Neuron (in vitro differentiated cells): ENCODE results near the gene GPX4.

ENCODE experiments used
- H2AFZ ChIP-seq: one replicate; pipeline ENCODE4 v1.6.1; 2013; ENCODE audit warnings: low read depth, mild to moderate bottlenecking, inconsistent platforms, low read length, moderate library complexity
- H3K27me3 ChIP-seq: one replicate; pipeline ENCODE4 v1.6.1; 2013; ENCODE audit warnings: low read length; ENCODE audit not compliant: insufficient read depth
- H3K36me3 ChIP-seq: one replicate; pipeline ENCODE4 v1.6.1; 2013; ENCODE audit warnings: low read length; ENCODE audit not compliant: insufficient read depth
- H3K4me1 ChIP-seq: one replicate; pipeline ENCODE4 v1.6.1; 2013; ENCODE audit warnings: low read length; ENCODE audit not compliant: insufficient read depth
- H3K4me3 ChIP-seq: 2 replicates; pipeline ENCODE4 v1.5.1; 2013; ENCODE audit warnings: mild to moderate bottlenecking, low read length, moderate library complexity
- H3K9me3 ChIP-seq: one replicate; pipeline ENCODE4 v1.6.1; 2013; ENCODE audit warnings: low read length

Gene GPX4, protein sequence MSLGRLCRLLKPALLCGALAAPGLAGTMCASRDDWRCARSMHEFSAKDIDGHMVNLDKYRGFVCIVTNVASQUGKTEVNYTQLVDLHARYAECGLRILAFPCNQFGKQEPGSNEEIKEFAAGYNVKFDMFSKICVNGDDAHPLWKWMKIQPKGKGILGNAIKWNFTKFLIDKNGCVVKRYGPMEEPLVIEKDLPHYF

DNA sequence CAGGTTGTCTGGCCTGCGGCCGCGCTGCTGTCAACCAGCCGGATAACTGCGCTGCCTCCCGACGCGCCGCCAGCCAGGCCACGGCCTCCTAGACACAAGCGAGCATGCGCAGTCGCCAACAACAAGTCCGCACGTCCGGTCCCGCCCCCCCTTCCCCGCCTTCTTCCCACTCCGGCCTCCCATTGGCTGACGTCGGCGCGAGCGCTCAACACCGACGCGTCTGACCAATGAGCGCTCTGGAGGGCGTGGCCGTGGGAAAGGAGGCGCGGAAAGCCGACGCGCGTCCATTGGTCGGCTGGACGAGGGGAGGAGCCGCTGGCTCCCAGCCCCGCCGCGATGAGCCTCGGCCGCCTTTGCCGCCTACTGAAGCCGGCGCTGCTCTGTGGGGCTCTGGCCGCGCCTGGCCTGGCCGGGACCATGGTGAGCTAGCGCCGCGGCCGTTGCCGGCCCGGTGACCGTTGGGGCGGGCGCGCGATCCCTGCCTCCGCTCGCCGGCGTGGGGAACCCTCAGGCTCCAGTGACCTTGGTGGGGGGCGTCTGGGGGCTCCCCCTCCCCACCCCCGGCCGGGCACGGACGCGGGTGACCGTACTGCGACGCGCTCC lies at the start of gene GPX4:
Gene GPX4 (plus strand): TSS at position 287 of the 603 bp plus-strand sequence. CDS start 50 bp downstream, at position 337.
- Histone ChIP-seq H3K9me3 (no peaks in the 10 kb centered on the region), H3K4me3 (peak within 1 kb of the TSS; percentile 52), H2AFZ (no peak within 1 kb of the TSS), H3K4me1 (peaks cover 25% of the 10 kb centered on the region), H3K27me3 (no peaks in the 10 kb centered on the region), H3K36me3 (peaks cover 23% of the 10 kb centered on the region)

DNA sequence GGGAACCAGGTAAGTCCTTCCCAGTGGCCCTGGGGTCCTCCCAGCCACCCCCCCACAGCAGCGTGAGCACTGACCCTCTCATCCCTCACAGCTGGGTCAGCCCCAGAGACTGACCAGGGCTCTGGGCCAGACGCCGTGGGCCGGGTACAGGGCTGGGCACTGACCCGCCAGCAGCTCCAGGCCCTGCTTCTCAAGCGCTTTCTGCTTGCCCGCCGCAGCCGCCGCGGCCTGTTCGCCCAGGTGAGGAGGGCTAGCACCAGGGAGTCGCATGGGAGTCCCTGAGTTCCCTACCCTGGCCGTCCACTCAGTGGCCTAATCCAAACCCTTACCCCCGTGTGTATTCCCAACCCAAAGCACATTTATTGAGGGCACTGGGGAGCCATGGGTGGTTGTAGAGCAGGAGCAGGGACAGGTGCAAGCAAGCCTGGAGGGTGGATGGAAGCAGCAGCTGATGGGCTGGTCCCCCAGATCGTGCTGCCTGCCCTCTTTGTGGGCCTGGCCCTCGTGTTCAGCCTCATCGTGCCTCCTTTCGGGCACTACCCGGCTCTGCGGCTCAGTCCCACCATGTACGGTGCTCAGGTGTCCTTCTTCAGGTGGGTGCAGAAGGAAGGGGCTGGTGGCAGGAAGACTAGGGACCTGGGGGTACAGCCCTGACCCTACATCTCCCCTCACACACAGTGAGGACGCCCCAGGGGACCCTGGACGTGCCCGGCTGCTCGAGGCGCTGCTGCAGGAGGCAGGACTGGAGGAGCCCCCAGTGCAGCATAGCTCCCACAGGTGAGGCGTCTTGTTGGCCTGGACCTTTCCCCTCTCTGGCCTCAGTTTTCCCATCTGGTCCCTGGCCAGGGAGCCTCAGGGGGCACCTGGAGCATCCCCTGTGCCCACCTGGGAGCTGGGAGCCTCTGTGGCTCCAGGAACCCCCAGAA lies 49.4 kb upstream of the GPX4 start:
- no peak overlapping the region for H2AFZ ChIP-seq
- no peaks in the 10 kb centered on the region for H3K36me3 ChIP-seq
- H3K9me3 ChIP-seq: peaks cover 3% of the 10 kb centered on the region
- no peaks in the 10 kb centered on the region for H3K27me3 ChIP-seq
- no peak overlapping the region for H3K4me3 ChIP-seq
- no peaks in the 10 kb centered on the region for H3K4me1 ChIP-seq

DNA sequence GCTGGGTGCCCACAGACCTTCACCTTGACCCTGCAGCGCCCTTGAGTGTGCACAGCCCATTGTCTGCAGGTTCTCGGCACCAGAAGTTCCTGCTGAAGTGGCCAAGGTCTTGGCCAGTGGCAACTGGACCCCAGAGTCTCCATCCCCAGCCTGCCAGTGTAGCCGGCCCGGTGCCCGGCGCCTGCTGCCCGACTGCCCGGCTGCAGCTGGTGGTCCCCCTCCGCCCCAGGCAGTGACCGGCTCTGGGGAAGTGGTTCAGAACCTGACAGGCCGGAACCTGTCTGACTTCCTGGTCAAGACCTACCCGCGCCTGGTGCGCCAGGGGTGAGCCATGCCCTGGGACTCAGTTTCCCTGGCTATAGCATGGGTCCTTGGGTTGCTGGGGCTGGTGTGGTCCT lies 48.8 kb upstream of the GPX4 start:
- peaks cover 3% of the 10 kb centered on the region for H3K9me3 ChIP-seq
- H3K4me1 ChIP-seq: no peaks in the 10 kb centered on the region
- no peaks in the 10 kb centered on the region for H3K27me3 ChIP-seq
- no peak overlapping the region for H2AFZ ChIP-seq
- no peak overlapping the region for H3K4me3 ChIP-seq
- no peaks in the 10 kb centered on the region for H3K36me3 ChIP-seq

DNA sequence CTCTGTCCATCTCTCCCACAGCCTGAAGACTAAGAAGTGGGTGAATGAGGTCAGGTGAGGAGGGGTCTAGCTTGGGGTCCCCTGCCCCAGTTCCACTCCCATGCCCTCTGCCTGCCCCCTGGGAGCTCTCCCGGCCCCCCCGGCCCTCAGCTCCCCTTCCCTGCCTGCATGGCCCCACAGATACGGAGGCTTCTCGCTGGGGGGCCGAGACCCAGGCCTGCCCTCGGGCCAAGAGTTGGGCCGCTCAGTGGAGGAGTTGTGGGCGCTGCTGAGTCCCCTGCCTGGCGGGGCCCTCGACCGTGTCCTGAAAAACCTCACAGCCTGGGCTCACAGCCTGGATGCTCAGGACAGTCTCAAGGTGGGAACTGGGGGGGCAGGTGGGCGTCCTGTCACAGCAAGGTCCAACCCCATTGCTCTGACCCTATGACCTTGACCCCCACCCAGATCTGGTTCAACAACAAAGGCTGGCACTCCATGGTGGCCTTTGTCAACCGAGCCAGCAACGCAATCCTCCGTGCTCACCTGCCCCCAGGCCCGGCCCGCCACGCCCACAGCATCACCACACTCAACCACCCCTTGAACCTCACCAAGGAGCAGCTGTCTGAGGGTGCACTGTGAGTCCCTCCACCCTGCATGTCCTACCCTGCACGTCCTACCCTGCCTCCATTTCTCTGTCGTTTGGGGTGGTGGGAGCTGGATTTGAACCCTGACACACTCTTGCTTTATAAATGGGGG lies 47.7 kb upstream of the GPX4 start:
- Histone ChIP-seq H3K36me3 (no peaks in the 10 kb centered on the region), H3K4me3 (no peak overlapping the region), H3K9me3 (peaks cover 3% of the 10 kb centered on the region), H3K27me3 (no peaks in the 10 kb centered on the region), H3K4me1 (no peaks in the 10 kb centered on the region), H2AFZ (no peak overlapping the region)

DNA sequence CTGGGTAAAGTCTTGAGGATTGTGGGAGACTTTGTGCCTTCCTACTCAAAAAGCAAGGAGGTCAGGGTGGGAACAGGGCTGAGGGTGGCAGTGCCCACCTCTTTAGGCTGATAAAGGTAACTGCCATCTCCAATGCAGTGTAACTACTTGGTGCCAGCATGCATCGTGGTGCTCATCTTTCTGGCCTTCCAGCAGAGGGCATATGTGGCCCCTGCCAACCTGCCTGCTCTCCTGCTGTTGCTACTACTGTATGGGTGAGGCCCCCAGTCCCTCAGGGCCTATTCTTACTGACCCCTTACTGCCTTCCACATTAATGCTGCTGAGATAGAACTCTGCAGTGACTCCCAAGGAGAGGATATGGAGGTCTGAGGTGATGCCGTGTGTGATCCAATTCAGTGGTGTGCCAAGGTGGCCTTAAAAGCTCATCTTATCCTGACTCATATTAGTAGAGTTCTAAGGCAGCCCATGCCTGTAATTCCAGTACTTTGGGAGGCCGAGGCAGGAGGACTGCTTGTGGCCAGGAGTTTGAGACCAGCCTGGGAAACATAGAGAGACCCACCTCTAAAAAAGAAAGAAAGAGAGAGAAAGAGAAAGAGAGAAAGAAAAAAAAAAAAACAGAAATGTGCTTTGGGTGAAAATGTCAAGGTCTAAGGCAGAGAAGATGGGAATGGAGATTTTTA lies 46.5 kb upstream of the GPX4 start:
- Histone ChIP-seq H3K36me3 (no peaks in the 10 kb centered on the region), H3K9me3 (no peaks in the 10 kb centered on the region), H2AFZ (no peak overlapping the region), H3K4me3 (no peak overlapping the region), H3K27me3 (no peaks in the 10 kb centered on the region), H3K4me1 (no peaks in the 10 kb centered on the region)

DNA sequence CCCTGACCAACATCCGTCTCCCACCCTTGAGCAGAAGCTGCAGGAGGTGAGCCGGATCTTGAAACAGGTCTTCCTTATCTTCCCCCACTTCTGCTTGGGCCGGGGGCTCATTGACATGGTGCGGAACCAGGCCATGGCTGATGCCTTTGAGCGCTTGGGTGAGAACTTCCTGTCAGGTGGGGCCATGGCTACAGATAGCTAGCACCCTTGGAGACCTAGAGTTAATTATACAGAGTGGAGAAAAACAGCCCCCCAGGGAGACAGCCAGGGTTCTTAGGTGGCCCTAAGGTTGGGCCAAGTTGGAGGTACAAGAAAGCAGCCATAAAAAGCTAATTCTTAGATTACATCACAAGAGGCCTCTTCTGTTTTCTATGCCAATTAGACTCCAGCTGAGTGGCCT lies 45.7 kb upstream of the GPX4 start:
- Histone ChIP-seq H3K9me3 (no peaks in the 10 kb centered on the region), H3K4me1 (no peaks in the 10 kb centered on the region), H2AFZ (no peak overlapping the region), H3K36me3 (no peaks in the 10 kb centered on the region), H3K27me3 (no peaks in the 10 kb centered on the region), H3K4me3 (no peak overlapping the region)

DNA sequence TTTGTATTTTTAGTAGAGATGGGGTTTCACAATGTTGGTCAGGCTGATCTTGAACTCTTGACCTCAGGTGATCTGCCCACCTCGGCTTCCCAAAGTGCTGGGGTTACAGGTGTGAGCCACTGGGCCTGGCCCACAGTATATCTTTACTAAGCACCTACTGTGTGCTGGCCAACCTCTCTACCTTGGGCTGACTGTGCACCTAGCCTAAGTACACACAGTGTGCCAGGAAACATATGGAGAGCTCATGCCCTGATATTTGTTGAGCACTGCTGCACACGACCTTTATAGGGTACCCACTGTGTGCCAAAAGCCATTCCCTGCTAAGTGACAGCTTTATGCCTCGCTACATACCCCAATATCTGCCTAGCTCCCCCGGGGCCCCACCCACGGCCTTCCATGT lies 43.1 kb upstream of the GPX4 start:
- H3K4me1 ChIP-seq: peaks cover 6% of the 10 kb centered on the region
- no peaks in the 10 kb centered on the region for H3K36me3 ChIP-seq
- H3K27me3 ChIP-seq: peaks cover 6% of the 10 kb centered on the region

DNA sequence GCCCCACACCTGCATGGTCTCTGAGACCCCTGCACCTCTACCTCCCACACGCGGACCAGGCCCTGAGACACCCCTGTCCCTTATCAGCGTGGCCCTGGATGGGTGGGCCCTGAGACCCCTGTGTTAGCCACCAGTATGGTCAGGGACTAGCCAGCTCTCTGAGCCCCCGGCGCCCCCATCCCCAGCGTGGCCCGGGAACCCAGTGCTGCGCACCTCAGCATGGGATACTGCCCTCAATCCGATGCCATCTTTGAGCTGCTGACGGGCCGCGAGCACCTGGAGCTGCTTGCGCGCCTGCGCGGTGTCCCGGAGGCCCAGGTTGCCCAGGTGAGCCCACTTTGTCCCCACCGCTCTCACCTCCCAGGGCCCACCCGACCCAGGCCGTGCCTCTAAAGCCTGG lies 41.8 kb upstream of the GPX4 start:
- Histone ChIP-seq H3K9me3 (no peaks in the 10 kb centered on the region), H2AFZ (no peak overlapping the region), H3K27me3 (peaks cover 16% of the 10 kb centered on the region), H3K36me3 (no peaks in the 10 kb centered on the region), H3K4me1 (peaks cover 14% of the 10 kb centered on the region), H3K4me3 (no peak overlapping the region)

More for the DNA sequence above, 43.1 kb upstream of the GPX4 start:
- H3K9me3 ChIP-seq: no peaks in the 10 kb centered on the region
- no peak overlapping the region for H3K4me3 ChIP-seq
- H2AFZ ChIP-seq: no peak overlapping the region

DNA sequence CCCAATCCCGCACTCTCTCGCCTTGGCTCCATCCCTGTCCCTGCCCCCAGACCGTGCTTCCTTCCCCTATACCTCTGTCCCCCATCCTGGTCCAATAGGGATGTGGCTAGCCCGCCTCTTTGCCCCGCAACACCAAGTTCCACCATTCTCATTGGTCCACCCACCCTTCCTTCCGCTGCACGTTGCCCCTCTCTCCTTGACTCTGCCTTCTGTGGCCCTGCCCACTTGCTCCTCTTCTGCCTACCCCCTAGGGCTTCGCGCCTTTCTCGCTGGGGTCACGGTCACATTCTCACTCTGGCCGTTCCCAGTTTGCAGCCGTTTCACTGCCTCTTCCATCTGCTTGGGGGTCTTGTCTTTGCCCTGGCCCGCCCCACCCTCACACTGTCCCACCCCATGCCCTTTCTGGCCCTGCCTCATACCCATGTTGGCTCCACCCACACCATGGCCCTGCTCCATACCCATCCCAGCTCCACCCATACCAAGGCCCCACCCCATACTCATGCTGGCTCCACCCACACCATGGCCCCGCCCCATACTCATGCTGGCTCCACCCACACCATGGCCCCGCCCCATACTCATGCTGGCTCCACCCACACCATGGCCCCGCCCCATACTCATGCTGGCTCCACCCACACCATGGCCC lies 41.3 kb upstream of the GPX4 start:
- Histone ChIP-seq H3K9me3 (no peaks in the 10 kb centered on the region), H3K27me3 (peaks cover 19% of the 10 kb centered on the region), H3K36me3 (no peaks in the 10 kb centered on the region), H2AFZ (no peak overlapping the region), H3K4me3 (no peak overlapping the region), H3K4me1 (peaks cover 14% of the 10 kb centered on the region)

DNA sequence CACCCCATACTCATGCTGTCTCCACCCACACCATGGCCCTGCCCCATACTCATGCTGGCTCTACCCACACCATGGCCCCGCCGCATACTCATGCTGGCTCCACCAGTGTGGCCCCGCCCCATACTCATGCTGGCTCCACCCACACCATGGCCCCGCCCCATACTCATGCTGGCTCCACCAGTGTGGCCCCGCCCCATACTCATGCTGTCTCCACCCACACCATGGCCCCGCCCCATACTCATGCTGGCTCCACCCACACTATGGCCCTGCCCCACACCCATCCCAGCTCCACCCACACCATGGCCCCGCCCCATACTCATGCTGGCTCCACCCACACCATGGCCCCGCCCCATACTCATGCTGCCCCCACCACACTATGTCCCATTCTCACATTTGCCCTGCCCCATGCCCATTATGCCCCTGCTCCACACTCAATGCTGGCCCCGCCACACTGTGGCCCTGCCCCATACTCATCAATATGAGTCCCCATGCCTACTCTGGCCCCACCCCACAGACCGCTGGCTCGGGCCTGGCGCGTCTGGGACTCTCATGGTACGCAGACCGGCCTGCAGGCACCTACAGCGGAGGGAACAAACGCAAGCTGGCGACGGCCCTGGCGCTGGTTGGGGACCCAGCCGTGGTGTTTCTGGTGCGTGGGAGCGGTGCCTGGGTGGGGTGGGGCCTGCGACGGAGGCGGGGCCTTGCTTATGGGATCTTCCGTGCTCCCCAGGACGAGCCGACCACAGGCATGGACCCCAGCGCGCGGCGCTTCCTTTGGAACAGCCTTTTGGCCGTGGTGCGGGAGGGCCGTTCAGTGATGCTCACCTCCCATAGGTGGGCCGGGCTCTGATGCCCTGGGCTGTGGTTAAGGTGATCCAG lies 40.5 kb upstream of the GPX4 start:
- Histone ChIP-seq H3K27me3 (peaks cover 23% of the 10 kb centered on the region), H3K9me3 (no peaks in the 10 kb centered on the region), H3K4me1 (peaks cover 14% of the 10 kb centered on the region), H2AFZ (no peak overlapping the region), H3K4me3 (no peak overlapping the region), H3K36me3 (no peaks in the 10 kb centered on the region)

DNA sequence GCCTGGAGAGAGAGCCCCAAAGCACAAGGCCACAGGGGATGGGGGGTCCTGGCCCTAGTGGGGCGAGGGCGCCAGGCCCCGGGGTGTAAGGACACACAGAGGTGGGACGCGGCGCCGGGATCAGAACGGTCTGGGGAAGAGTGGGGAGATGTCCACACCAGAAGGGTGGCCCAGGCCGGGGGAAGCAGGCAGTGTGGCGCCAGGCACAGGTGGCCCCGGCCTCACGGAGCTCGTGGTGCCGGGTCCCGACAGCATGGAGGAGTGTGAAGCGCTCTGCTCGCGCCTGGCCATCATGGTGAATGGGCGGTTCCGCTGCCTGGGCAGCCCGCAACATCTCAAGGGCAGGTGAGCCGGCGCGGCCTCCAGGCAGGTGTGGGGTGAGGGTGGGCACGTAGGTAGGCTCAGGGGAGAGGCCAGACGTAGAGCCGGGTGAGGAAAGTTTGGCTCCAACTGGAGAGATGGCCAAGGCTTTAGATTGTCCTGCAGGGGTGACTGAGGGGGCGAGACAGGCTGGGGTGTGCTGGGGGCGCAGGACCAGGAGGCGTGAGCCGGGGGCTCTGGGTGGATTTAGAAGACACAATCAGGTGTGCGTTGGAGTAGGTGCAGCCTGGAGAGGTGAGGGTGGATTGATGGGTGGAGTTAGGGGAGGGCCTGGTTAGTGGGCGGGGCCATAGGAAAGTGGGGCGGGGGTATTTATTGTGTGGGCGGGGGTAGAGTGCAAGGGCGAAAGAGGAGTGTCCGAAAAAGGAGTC lies 39.7 kb upstream of the GPX4 start:
- H3K4me3 ChIP-seq: no peak overlapping the region
- peaks cover 28% of the 10 kb centered on the region for H3K27me3 ChIP-seq
- peaks cover 14% of the 10 kb centered on the region for H3K4me1 ChIP-seq
- H3K9me3 ChIP-seq: no peaks in the 10 kb centered on the region
- H3K36me3 ChIP-seq: no peaks in the 10 kb centered on the region
- H2AFZ ChIP-seq: no peak overlapping the region
